ENCODE data around the gene ARIH2.
A peak's percentile ranks its signal among the peaks of the same experiment; 100 is the strongest.
"Not testable (repeated sequence)": the region's sequence is repeated elsewhere in the genome, so short reads cannot be mapped to it uniquely, and the experiment has no call there.

Gene ARIH2

GRCh38 chr3:49005998-49006397, 87.4 kb downstream of the ARIH2 start:
- DNase-seq = no peak

- DNase-seq = no peak
These were observed 87.9 kb downstream of the ARIH2 start for GRCh38 chr3:49006408-49007067.

GRCh38 chr3:49007068-49007770, 88.6 kb downstream of the ARIH2 start, which contains the start of gene WDR6:
Gene WDR6 (plus strand): TSS chr3:49007391. CDS start chr3:49007432, 41 bp downstream.
- DNase-seq = peak; percentile 97

GRCh38 chr3:49007771-49008528, 89.3 kb downstream of the ARIH2 start:
- peak; percentile 84 for DNase-seq

- not testable (repeated sequence) for DNase-seq
These were observed 90.0 kb downstream of the ARIH2 start for GRCh38 chr3:49008627-49009026.

GRCh38 chr3:49009396-49009795, 90.8 kb downstream of the ARIH2 start:
- no peak for DNase-seq

- no peak for DNase-seq
These were observed 93.9 kb downstream of the ARIH2 start for GRCh38 chr3:49012441-49013017.

GRCh38 chr3:49013113-49013737, 94.6 kb downstream of the ARIH2 start:
- DNase-seq = no peak

GRCh38 chr3:49013738-49014660, 95.4 kb downstream of the ARIH2 start:
- peak; percentile 24 for DNase-seq

- DNase-seq = no peak
These were observed 96.4 kb downstream of the ARIH2 start for GRCh38 chr3:49015072-49015471.

GRCh38 chr3:49015765-49016164, 97.1 kb downstream of the ARIH2 start:
- no peak for DNase-seq

- DNase-seq = no peak
These were observed 98.0 kb downstream of the ARIH2 start for GRCh38 chr3:49016414-49017228.

- DNase-seq = peak; percentile 55
These were observed 98.8 kb downstream of the ARIH2 start for GRCh38 chr3:49017229-49017970.

GRCh38 chr3:49017971-49018706, 99.5 kb downstream of the ARIH2 start, which contains the start of gene DALRD3:
Gene DALRD3 (minus strand): TSS chr3:49018580. CDS start chr3:49018564, 16 bp downstream.
- DNase-seq = peak; percentile 65

- DNase-seq = peak; percentile 64
These were observed 100.0 kb downstream of the ARIH2 start for GRCh38 chr3:49018707-49019006.

- DNase-seq = peak; percentile 67
These were observed 101.3 kb downstream of the ARIH2 start for GRCh38 chr3:49019941-49020329.

- peak; percentile 61 for DNase-seq
These were observed 101.9 kb downstream of the ARIH2 start for GRCh38 chr3:49020330-49021212.

GRCh38 chr3:49021213-49021812, 102.7 kb downstream of the ARIH2 start:
- peak; percentile 96 for DNase-seq

All from MV-4-11 (cell line).